HG02571 (cell line): ENCODE results near the gene PAK4.

ENCODE experiments used
- ATAC-seq: cut with Tn5 transposase; IDR thresholded peaks from one replicate; pipeline ENCODE4 v1.9.1; 2021; ENCODE audit warnings: mild to moderate bottlenecking, moderate library complexity; ENCODE audit not compliant: unreplicated experiment

PAK4 gene

DNA sequence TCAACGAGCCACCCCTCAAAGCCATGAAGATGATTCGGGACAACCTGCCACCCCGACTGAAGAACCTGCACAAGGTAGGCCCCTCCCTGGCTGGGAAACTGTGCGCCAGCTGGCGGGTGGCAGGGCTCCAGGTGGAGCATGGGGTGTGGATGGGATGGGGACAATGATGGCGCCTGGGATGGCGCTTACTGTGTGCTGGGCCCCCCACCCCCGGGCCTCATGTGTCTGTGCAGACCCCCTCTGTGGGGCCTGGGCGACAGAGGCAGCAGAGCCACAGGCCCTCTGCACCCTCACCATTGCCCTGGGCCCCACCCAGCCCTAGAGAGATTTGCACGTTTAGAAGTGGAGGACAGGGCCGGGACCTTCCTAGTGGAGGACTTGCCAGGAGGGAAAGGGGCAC lies 52.1 kb downstream of the PAK4 start:
- ATAC-seq: no peak

DNA sequence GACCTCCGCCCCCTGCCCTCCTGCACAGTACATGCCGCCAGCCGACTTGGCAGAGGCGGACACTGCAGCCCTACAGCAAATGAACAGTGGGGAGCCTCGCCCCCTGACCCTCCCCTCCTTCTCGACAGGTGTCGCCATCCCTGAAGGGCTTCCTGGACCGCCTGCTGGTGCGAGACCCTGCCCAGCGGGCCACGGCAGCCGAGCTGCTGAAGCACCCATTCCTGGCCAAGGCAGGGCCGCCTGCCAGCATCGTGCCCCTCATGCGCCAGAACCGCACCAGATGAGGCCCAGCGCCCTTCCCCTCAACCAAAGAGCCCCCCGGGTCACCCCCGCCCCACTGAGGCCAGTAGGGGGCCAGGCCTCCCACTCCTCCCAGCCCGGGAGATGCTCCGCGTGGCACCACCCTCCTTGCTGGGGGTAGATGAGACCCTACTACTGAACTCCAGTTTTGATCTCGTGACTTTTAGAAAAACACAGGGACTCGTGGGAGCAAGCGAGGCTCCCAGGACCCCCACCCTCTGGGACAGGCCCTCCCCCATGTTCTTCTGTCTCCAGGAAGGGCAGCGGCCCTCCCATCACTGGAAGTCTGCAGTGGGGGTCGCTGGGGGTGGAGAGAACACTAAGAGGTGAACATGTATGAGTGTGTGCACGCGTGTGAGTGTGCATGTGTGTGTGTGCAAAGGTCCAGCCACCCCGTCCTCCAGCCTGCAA lies 52.9 kb downstream of the PAK4 start:
- no peak for ATAC-seq

DNA sequence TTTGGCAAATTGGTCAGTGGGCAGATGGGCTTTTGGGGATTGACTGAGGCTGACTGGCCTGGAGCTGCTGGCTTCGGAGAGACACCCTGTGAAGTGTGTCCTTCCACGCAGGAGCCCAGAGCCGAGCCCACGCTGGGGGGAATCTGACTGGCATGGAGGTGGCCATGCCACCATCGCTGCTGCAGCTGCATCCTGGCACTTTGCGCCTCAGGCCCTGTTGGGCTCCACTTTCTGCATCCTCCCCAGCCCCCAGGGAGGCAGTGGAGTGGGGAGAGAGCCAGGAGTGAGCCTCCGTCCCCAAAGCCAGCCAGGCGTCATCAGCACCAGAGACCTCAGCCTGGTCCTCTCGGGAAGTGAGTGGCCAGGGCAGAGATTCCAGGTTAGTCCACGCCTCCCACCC lies 54.2 kb downstream of the PAK4 start:
- no peak for ATAC-seq

DNA sequence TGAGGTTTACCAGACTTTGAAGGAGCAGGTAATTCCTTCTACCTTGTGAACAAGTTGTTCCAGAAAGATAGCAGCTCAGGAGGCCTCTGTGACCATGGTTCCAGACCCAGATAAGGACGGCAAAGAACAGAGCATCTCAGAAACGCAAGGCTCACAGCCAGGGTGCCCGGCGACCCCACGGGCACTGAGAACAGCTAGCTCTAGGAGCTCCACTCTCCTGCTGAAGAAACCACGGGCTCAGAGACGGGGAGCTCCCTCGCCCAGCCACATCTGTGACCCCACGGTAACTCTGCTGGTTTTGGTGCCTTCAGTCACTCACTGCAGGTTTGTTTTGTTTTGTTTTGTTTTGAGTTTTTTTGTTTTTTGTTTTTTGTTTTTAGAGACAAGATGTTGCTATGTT lies 55.2 kb downstream of the PAK4 start:
- ATAC-seq: no peak

DNA sequence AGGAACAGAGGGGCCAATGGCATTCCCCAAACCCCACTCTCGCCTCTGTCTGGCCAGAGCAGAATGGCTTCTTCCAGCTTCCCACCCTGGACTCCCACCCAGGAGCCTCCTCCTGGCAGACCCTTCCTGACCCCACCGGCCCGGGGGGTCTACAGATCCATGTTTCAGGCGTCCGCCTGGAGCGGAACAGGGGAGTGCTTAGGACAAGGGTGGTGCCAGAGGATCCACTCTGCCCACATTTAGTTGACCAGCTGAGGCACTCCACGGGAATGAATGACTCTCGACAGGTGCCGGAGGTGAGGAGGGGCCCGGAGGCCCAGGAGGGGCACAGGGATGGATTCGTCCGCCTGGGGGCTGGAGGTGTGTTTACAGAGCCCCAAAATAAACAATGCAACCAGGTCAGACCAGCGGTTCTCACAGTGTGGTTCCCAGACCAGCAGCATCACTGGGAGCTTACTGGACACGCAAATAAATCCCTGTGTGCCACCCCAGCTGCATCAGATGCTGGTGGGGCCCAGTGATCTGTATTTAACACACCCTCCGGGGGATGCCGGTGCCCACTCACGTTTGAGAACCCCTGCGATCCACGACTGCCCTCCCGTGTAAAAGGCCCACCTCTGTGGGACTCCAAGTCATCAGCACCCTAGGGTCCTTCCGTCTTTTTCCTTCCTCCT lies 56.1 kb downstream of the PAK4 start:
- no peak for ATAC-seq

DNA sequence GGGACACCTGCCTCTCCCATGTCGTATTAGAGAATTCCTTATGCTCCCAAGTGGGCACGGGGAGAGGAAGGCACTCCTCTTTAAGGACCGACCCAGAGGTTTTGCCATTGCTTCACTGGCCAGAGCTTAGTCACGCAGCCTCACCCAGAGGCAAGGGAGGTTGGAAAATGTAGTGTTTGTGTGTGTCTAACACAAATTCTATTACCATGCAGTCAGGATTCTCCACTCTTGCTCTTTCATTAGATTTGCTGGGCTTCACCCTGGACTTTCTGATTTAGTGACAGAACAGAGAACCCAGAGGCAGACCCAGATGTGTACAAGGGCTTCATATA lies 56.6 kb downstream of the PAK4 start:
- no peak for ATAC-seq

DNA sequence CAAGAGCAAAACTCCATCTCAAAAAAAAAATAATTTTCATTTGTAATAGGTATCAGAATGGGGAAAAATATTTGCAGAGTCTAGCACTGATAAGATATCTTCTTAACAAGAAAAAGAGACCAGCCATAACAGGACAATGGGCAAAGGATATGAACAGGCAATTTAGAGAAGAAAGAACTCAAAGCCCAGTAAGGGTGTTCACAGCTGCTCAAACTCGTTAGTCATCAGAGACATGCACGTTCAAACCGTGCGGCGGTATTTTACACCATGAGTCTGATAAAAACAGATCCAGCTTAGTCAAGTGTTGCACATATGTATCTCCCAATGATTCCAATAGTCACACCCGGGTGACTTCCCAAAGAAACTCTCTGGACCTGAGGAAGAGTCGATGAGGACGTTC lies 57.5 kb downstream of the PAK4 start:
- ATAC-seq: no peak

DNA sequence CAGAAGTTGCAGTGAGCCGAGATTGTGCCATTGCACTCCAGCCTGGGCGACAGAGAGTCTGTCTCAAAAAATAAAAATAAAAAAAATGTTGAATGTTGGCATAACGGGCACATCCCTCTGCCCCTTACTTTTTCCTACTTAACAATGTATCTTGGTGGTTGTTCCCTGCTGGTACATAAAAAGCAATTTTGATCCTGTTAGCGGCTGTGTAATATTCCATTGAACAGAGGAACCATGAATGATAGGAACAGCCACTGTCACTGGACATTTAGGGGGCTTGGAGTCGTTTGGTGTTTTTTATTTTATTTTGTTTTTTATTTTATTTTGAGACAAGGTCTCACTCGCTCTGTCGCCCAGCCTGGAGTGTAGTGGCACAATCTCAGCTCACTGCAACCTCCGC lies 60.8 kb downstream of the PAK4 start:
- no peak for ATAC-seq

DNA sequence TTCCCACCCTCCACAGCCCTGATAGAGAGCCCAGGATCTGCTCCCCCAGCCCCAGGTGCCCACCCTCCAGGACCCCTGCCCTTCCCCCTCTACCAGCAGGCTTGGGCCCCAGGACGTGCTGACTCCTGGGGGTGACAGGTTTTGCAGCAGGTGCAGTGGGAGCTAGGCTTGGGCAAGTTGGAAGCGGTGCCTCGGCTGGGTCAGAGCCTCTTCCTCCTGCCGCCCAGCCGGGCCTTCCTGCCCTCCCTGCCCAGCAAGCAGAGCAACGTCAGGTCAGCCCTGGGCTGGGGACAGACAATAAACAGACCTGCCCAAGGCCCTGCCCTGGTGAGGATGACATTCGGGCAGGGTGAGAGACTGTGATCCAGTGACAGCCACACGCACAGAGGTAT lies 62.0 kb downstream of the PAK4 start:
- ATAC-seq: no peak

DNA sequence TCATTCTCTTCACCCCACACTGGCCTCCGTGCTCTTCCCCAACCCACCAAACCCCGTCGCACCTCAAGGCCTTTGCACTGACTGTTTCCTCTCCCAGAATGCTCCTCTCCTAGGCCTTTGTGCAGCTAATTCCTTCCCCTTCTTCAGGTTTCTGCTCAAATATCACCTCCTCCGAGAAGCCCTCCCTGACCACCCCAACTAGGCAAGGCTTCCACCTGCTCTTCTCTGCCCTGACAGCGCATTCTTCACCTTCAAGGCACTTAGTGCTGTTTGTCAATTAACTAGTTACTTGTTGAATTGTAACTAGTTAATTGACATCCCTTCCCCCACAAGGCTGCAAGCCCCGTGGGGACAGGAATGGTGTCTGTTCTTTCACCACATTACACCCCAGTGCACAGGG lies 63.4 kb downstream of the PAK4 start:
- ATAC-seq: no peak

DNA sequence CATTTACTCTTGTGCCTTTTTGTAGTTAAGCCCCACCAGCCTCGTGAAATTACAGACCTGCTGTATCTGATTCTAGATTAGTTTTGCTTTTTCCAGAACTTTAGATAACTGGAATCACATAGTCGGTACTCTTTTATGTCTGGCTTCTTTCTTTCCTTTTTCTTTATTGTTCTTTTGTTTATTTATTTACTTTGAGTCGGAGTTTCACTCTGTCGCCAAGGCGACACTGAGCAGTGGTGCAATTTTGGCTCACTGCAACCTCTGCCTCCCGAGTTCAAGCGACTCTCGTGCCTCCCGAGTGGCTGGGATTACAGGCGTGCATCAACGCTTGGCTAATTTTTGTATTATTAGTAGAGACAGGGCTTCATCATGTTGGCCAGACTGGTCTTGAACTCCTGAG lies 65.2 kb downstream of the PAK4 start:
- no peak for ATAC-seq

DNA sequence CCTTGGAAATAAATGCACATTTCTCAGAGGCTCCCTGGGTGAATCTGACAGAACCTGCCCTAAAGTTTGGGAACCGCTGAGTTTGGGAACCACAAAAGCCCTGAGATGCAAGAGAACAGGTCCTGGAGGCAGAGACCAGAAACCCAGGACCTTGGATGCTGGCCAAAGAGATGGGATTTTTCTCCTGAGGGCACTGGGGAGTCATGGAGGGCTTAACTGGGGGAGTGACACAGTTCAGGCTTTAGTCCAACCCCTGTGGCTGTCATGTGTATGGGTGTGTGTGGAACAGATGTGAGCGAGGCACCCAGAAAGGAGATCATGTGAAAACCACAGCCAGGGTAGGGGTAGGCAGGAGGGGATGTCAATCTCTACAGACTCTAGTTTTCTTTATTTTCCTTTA lies 67.3 kb downstream of the PAK4 start:
- no peak for ATAC-seq

DNA sequence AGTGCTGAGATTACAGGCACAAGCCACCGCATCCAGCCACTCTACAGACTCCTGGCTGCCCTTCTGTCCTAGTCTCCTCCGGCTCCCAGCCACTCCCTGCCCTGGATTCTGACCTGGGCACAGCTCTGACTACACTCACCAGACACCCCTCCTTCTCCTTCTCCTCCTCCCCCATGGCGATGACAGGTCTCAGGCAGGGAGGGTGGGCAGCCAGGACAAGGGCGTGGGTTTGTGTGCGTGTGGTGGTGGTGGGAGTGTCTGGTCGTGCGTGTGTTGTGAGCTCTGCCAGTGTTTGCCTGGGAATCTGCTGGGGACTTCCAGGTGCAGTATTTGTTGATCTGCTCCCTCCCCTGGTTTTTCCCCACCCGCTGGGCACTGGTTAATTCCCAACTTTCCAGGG lies 68.2 kb downstream of the PAK4 start:
- ATAC-seq: no peak

DNA sequence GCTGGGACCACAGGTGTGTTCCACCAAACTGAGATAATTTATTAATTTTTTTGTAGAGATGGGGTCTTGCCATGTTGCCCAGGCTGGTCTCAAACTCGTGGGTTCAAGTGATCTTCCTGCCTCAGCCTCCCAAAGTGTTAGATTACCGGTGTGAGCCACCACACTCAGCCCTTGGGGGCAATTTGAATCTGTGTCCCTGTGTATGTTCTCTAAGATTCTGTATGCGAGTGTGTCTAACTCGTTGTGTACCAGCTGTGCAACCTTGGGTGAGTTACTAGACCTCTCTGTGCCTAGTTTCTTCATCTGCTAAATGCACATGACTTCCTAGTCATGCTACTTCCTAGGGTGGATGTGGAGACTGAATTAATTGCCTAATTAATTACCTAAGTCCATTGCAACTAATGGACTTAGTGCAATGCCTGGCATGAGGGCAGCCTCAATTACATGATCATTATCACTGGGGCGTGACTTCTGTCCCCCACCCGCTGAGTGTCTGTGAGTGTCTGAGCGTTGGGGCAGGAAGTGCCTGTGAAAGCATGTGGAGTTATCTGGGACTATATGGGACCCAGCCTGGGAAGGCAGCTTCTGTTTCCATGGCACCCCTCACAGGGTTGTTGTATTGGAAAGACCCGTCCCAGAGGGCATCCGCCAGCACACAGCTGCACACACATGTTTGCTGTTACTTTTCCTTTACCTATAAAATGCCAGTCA lies 69.4 kb downstream of the PAK4 start:
- no peak for ATAC-seq

DNA sequence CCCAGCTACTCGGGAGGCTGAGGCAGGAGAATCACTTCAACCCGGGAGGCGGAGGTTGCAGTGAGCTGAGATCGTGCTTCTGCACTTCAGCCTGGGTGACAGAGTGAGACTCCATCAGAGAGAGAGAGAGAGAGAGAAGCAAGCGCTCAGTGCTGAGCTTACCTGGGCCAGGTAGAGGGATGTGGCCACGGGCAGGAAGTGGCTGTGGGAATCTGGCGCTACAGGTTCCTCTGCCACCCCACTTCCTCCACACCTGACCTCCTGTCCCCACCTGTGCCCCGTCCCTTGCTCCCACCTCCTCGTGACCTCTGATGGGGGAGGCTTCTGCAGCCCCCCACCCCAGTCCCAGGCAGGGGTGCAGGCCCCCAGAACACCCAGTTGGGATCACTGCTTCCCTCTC lies 70.2 kb downstream of the PAK4 start:
- ATAC-seq: no peak

DNA sequence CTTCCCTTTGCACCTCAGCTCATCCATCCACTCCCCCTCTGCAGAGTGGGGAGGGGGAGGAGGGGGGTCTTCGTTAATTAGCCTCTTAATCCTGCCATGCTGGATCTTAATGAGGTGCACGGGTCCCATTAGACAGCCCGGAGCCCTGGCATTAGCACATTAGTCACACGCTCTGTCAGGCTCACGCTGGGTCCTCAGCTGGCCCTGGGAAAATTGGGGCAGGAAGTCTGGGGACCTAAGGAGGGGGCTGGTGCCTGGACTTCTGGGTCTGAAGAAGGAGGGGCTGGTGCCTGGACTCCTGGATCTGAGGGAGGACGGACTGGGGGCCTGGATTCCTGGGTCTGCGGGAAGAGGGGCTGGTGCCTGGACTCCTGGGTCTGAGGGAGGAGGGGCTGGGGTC lies 70.7 kb downstream of the PAK4 start:
- ATAC-seq: no peak

DNA sequence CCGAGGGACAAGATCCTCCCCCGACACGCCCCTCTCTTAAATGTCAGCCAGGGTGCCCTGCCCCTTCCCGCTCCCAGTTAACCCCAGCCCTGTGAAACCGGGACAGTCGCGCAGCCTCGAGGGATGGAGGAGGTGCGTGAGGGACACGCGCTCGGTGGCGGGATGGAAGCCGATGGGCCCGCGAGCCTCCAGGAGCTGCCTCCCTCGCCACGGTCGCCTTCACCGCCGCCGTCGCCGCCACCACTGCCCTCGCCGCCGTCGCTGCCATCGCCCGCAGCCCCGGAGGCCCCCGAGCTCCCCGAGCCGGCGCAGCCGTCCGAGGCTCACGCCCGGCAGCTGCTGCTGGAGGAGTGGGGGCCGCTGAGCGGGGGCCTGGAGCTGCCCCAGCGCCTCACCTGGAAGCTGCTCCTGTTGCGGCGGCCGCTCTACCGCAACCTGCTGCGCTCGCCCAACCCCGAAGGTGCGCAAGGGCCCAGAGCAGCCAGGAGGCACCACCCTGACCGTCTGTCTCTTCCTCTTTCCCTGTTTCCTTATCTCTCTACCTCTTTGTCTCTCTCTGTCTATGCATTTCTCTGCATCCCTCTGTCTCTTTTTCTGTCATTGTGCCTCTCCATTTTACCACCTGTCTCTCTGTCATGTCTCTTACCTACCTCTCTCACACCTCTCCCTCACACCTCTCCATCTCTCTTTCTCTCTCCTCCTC lies 71.4 kb downstream of the PAK4 start, which contains the start of gene NCCRP1:
NCCRP1 (plus strand) TSS at position 105 of the 703 bp plus-strand sequence; CDS start at position 124, 19 bp downstream.
- ATAC-seq: no peak

DNA sequence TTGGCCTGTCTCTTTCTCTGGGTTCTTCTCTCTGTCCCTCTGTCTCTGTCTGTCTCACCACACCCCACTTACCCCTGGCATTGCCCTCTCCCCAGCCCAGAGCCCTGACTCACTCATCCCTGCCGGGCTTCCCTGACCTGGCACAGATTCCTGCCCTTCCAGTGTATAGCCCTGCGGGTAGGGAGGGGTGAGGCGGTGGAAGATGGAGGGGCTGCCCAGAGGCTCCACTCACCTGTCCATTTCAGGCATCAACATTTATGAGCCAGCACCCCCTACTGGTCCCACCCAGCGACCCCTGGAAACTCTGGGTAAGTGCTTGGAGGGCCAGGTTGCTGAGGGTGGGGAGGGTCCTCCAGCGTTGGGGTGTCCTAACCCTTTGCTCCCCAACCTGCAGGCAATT lies 72.2 kb downstream of the PAK4 start:
- no peak for ATAC-seq

DNA sequence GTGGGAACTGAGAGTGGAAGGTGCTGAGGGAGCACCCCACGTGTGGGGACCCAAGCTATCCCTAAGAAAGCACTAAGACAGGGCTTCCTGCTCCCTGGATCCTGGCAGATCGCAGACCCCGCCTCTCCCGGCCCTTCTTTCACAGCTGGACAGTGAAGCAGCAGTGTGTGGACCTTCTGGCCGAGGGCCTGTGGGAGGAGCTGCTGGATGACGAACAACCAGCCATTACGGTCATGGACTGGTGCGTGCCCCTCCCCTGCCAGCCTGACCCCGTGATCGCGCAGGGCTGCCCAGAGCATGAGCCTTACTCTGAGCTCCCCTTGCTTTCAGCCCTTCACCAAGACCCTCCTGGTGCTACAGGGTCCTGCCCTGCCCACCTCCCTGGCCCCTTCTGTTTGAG lies 73.4 kb downstream of the PAK4 start:
- ATAC-seq: no peak

DNA sequence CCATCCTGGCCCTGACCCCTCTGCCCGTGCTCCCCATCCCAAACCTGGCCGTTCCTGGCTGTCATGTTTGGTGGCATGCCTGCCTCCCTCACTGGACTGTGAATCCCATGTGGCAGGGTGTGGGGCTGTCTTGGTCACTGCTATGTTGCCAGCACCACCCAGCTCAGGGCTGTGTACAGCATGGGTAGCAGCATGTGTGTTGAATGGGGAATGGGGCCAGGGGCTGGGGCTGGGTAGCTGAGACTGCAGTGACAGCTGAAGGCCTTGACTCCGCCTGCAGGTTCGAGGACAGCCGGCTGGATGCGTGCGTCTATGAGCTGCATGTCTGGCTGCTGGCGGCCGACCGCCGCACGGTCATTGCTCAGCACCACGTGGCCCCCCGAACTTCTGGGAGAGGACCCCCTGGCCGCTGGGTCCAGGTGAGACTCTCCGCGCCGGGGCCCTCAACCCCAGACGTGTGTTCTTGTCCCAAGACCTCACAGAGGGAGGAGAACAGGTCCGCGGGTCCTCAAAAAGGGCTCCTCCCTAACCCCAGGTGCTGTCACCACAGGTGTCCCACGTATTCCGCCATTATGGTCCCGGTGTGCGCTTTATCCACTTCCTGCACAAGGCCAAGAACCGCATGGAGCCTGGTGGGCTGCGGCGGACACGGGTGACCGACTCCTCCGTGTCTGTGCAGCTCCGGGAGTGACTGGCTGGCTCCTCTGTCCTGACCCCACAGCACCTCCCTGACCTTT lies 74.6 kb downstream of the PAK4 start:
- no peak for ATAC-seq

DNA sequence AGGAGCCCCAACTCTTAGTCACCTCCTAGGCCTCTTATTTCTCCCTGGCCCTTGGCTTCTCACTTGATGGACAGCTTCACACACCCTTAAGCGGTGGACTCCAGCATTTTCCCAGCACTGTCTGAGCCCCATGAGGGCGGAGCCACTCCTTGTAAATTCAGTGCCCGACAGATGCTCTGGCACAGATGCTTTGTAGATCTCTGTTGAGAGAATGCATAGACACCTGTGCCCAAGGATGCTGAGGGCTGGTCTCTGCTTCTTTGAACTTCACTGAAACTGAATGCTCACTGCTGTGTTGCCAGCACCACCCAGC lies 75.2 kb downstream of the PAK4 start:
- no peak for ATAC-seq
